Measurements from ENCODE around the gene JAK1. TPM values are rescaled to one million over a fixed set of nuclear protein-coding genes. Genes with fewer than 3 reads are reported as not detected.

Gene JAK1
- total and polyA plus RNA-seq, 2 of the 8 experiments (the other 6 are each of a cell fraction or from before 2014, with no cell fraction given), result 7.8 to 24.5 TPM

DNA sequence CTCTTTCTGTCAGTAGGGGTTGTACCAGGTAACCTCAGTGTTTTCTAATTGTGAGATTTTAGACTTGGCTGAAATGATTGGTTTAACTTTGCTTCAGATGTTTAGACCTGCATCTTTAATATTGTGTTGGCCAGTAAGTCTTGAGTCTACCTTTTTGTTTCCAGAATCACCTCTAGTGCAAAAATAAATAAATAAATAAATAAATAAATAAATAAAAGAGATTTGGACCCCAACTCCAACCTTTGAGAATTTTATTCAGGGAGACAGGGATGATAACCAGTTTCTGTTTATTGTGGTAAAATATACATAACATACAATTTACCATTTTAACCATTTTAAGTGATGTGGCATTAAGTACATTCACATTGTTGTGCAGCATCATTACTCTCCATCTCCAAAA lies 157.0 kb downstream of the JAK1 start:
- Histone ChIP-seq H3K36me3 (ENCODE audit: control insufficient read depth in 2 of 4, insufficient read depth in 4 of 4, low read length in 3 of 4) (peaks cover 0 to 3% (median 0%) of the 10 kb centered on the region in 4 experiments; a peak in 1 of 8 replicates), H2BK5ac (ENCODE audit: low read depth, low read length) (no peak overlapping the region), H3K56ac (replicated peaks; ENCODE audit: insufficient read length, low read depth, low read length) (no peak overlapping the region), H2BK15ac (ENCODE audit: low read length) (no peak overlapping the region), H3K4me1 (replicated peaks in 1 of 4; ENCODE audit: control insufficient read depth in 3 of 4, insufficient read depth in 4 of 4, low read length in 3 of 4) (no peaks in the 10 kb centered on the region), H2BK12ac (ENCODE audit: low read depth, low read length) (no peak overlapping the region), H2BK20ac (ENCODE audit: low read length) (no peak overlapping the region), H3K79me2 (ENCODE audit: control insufficient read depth in 1 of 2, insufficient read depth in 2 of 2, low read length in 2 of 2) (no peaks in the 10 kb centered on the region), H4K8ac (ENCODE audit: extremely low read depth, insufficient read depth, low read length) (no peak overlapping the region), H3K27me3 (replicated peaks in 1 of 4; ENCODE audit: control insufficient read depth in 3 of 4, extremely low read depth in 1 of 4, insufficient read depth in 3 of 4, low read length in 3 of 4) (no peaks in the 10 kb centered on the region), H3K4me2 (ENCODE audit: insufficient read depth in 1 of 2, low read depth in 2 of 2, low read length in 2 of 2) (no peak overlapping the region), H3K23me2 (ENCODE audit: low read depth, low read length) (no peaks in the 10 kb centered on the region), H2BK120ac (replicated peaks; ENCODE audit: low read depth, low read length) (no peak overlapping the region), H3K9me3 (ENCODE audit: insufficient read depth in 2 of 2, low read depth in 1 of 2, low read length in 1 of 2) (no peaks in the 10 kb centered on the region), H2AFZ (ENCODE audit: low read length) (no peak overlapping the region), H2AK5ac (ENCODE audit: low read depth, low read length) (no peak overlapping the region), H3K4ac (replicated peaks; ENCODE audit: insufficient read length, low read depth, low read length) (no peak overlapping the region), H3K23ac (ENCODE audit: insufficient read length) (no peak overlapping the region), H3K4me3 (ENCODE audit: extremely low read depth in 1 of 4, insufficient read depth in 2 of 4, low read depth in 3 of 4, low read length in 4 of 4) (no peak overlapping the region), H4K20me1 (replicated peaks in 1 of 2; ENCODE audit: control insufficient read depth in 1 of 2, insufficient read depth in 2 of 2, low read length in 2 of 2) (no peaks in the 10 kb centered on the region), H3K79me1 (ENCODE audit: low read depth, low read length) (no peaks in the 10 kb centered on the region), H3K14ac (ENCODE audit: insufficient read length) (no peak overlapping the region), H4K91ac (replicated peaks; ENCODE audit: insufficient read length, low read length) (no peak overlapping the region), H3K27ac (ENCODE audit: low read depth, low read length) (no peak overlapping the region), H4K5ac (ENCODE audit: insufficient read length, low read depth, low read length) (no peak overlapping the region), H3K18ac (ENCODE audit: extremely low read depth, low read length) (no peak overlapping the region), H3K9ac (replicated peaks in 1 of 4; ENCODE audit: extremely low read depth in 1 of 4, low read depth in 3 of 4, low read length in 3 of 4) (no peak overlapping the region)
- POLR2A ChIA-PET (ENCODE audit: partially characterized antibody), result no interaction called here
- FAIRE-seq, result no peak
- CTCF ChIA-PET (ENCODE audit: partially characterized antibody), result interaction anchor here (0.6 to 1.7 kb wide), 3 partner anchors 9 to 19 kb away, joined by 4 to 5 read pairs (median 4); no protein-coding TSS in a partner anchor
- no peak for DNase-seq (ENCODE audit: low read depth in 1 of 2, low spot score in 2 of 2)
- TF ChIP-seq, protein P1, sequence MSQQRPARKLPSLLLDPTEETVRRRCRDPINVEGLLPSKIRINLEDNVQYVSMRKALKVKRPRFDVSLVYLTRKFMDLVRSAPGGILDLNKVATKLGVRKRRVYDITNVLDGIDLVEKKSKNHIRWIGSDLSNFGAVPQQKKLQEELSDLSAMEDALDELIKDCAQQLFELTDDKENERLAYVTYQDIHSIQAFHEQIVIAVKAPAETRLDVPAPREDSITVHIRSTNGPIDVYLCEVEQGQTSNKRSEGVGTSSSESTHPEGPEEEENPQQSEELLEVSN (IDR thresholded peaks at IDR 0.05), result no peak
- no peak for TF ChIP-seq EGR1 (IDR thresholded peaks at IDR 0.05; ENCODE audit: borderline replicate concordance, low read depth, low read length)
- no peak for TF ChIP-seq ASH2L (IDR thresholded peaks at IDR 0.05; ENCODE audit: low read length)
- TF ChIP-seq SIX5 (IDR thresholded peaks at IDR 0.05; ENCODE audit: low read depth, low read length), result no peak
- TF ChIP-seq CHD1 (IDR thresholded peaks at IDR 0.05; ENCODE audit: low read depth, low read length), result no peak
- TF ChIP-seq KDM5A (IDR thresholded peaks at IDR 0.05; ENCODE audit: low read length), result no peak
- no peak for TF ChIP-seq POU5F1 (IDR thresholded peaks at IDR 0.05; ENCODE audit: low read depth, low read length)
- TF ChIP-seq CTCF (IDR thresholded peaks at IDR 0.05; ENCODE audit: control extremely low read depth in 1 of 3, insufficient read depth in 1 of 3, low read depth in 1 of 3, low read length in 3 of 3), result no peak
- TF ChIP-seq RBBP5 (IDR thresholded peaks at IDR 0.05; ENCODE audit: borderline replicate concordance, low read depth, low read length), result no peak
- no peak for TF ChIP-seq CTBP2 (IDR thresholded peaks at IDR 0.05; ENCODE audit: borderline replicate concordance, insufficient read depth, insufficient read length, low read length)

Data from H1 (cell line).